Measurements from ENCODE around the gene MGAT2. TPM values are rescaled to one million over a fixed set of nuclear protein-coding genes. Genes with fewer than 3 reads are reported as not detected.
A peak's percentile ranks its signal among the peaks of the same experiment; 100 is the strongest.
"Not testable (repeated sequence)": the region's sequence is repeated elsewhere in the genome, so short reads cannot be mapped to it uniquely, and the experiment has no call there.

Gene MGAT2
- total RNA-seq, 1 donor from 2014 or later: 45.0 TPM

GRCh38 chr14:49654511-49654910 is 33.9 kb downstream of the MGAT2 start:
- no peaks in the 10 kb centered on the region for H3K36me3 ChIP-seq (ENCODE audit: control insufficient read depth, insufficient read depth, low read length)
- no peaks in the 10 kb centered on the region for H3K27me3 ChIP-seq (ENCODE audit: control insufficient read depth, insufficient read depth, low read length)
- DNase-seq (ENCODE audit: low read depth) (no peak), FAIRE-seq (no peak)
- no peak for TF ChIP-seq CTCF (IDR thresholded peaks at IDR 0.05; ENCODE audit: insufficient read depth, low read length, severe bottlenecking)
- H3K4me3 ChIP-seq (ENCODE audit: low read depth, low read length): no peak overlapping the region

- H3K36me3 ChIP-seq (ENCODE audit: control insufficient read depth, insufficient read depth, low read length); H3K4me3 ChIP-seq (ENCODE audit: low read depth, low read length); FAIRE-seq; H3K27me3 ChIP-seq (ENCODE audit: control insufficient read depth, insufficient read depth, low read length): not testable (repeated sequence)
- DNase-seq (ENCODE audit: low read depth): peak; percentile 55
Measured at GRCh38 chr14:49657500-49657899, 36.9 kb downstream of the MGAT2 start.

- peak; percentile 92 for DNase-seq (ENCODE audit: low read depth)
- H3K4me3 ChIP-seq (ENCODE audit: low read depth, low read length): no peak overlapping the region
- FAIRE-seq: no peak
- no peak for TF ChIP-seq CTCF (IDR thresholded peaks at IDR 0.05; ENCODE audit: insufficient read depth, low read length, severe bottlenecking)
- no peaks in the 10 kb centered on the region for H3K36me3 ChIP-seq (ENCODE audit: control insufficient read depth, insufficient read depth, low read length)
- no peaks in the 10 kb centered on the region for H3K27me3 ChIP-seq (ENCODE audit: control insufficient read depth, insufficient read depth, low read length)
Measured at GRCh38 chr14:49659526-49660455, 39.2 kb downstream of the MGAT2 start.

- DNase-seq (ENCODE audit: low read depth) (no peak), FAIRE-seq (no peak)
- no peak overlapping the region for H3K4me3 ChIP-seq (ENCODE audit: low read depth, low read length)
- H3K36me3 ChIP-seq (ENCODE audit: control insufficient read depth, insufficient read depth, low read length): no peaks in the 10 kb centered on the region
- H3K27me3 ChIP-seq (ENCODE audit: control insufficient read depth, insufficient read depth, low read length): no peaks in the 10 kb centered on the region
- TF ChIP-seq CTCF (IDR thresholded peaks at IDR 0.05; ENCODE audit: insufficient read depth, low read length, severe bottlenecking): no peak
Measured at GRCh38 chr14:49670475-49670874, 49.9 kb downstream of the MGAT2 start.

Other genes starting within 250 kb of the MGAT2 start
- gene RPS29, start 34.4 kb upstream of the MGAT2 start, total RNA-seq: 1,155 and 1,758 TPM in 2 replicates
- gene LRR1, start 21.9 kb upstream of the MGAT2 start, total RNA-seq: 7.1 and 12.3 TPM in 2 replicates
- gene RPL36AL, start 173 bp upstream of the MGAT2 start, total RNA-seq: 337 and 345 TPM in 2 replicates
- 8.3 and 10.8 TPM in 2 replicates for gene DNAAF2, start 14.4 kb downstream of the MGAT2 start, total RNA-seq
- gene POLE2, start 67.4 kb downstream of the MGAT2 start, total RNA-seq: 1.8 and 2.2 TPM in 2 replicates
- 0.90 and 1.1 TPM in 2 replicates for gene KLHDC1, start 72.3 kb downstream of the MGAT2 start, total RNA-seq
- 57.6 and 72.7 TPM in 2 replicates for gene KLHDC2, start 147.4 kb downstream of the MGAT2 start, total RNA-seq
- gene NEMF, start 232.0 kb downstream of the MGAT2 start, total RNA-seq: 30.3 and 45.8 TPM in 2 replicates

Data from bronchial epithelial cell (primary cell).